H1 (cell line): ENCODE results near the gene MAML3. TPM values are rescaled to one million over a fixed set of nuclear protein-coding genes. Genes with fewer than 3 reads are reported as not detected.

ENCODE experiments used
- NANOG ChIP-seq: IDR thresholded peaks from 2 replicates; pipeline ENCODE4 v1.6.1; 2011; ENCODE audit warnings: low read length, low read depth, mild to moderate bottlenecking, inconsistent platforms; ENCODE audit not compliant: insufficient read depth, poor library complexity, severe bottlenecking
- PHF8 ChIP-seq: fragments of 200-600 bp; sonication (generic); conservative IDR thresholded peaks from 2 replicates; pipeline ENCODE4 v1.7.1; 2012; ENCODE audit warnings: low read depth, mild to moderate bottlenecking, inconsistent platforms, low read length, moderate library complexity
- POLR2A ChIP-seq, 2 experiments: IDR thresholded peaks; 1 replicate in 1 of 2; 2 replicates in 1 of 2; pipeline ENCODE4 v1.6.1; 2011; ENCODE audit warnings: low read depth in 2 of 2, low read length in 2 of 2, mild to moderate bottlenecking in 2 of 2; ENCODE audit errors: control extremely low read depth in 1 of 2
- SIRT6 ChIP-seq: IDR thresholded peaks from one replicate; pipeline ENCODE4 v1.7.1; 2012; ENCODE audit warnings: low read length, inconsistent platforms
- SUZ12 ChIP-seq: fragments of 200-600 bp; sonication (generic); IDR thresholded peaks from 2 replicates; pipeline ENCODE4 v1.6.1; 2012; ENCODE audit warnings: mild to moderate bottlenecking, inconsistent platforms, low read length, moderate library complexity, mixed read lengths
- TAF1 ChIP-seq: IDR thresholded peaks from 2 replicates; pipeline ENCODE4 v1.6.1; 2011; ENCODE audit warnings: mild to moderate bottlenecking, low read depth, low read length
- TAF7 ChIP-seq: optimal IDR thresholded peaks from 2 replicates; pipeline ENCODE3; 2011; ENCODE audit warnings: low read depth, mild to moderate bottlenecking, inconsistent platforms, low read length, moderate library complexity, borderline replicate concordance
- TBP ChIP-seq: IDR thresholded peaks from 2 replicates; pipeline ENCODE4 v1.6.1; 2011; ENCODE audit warnings: low read depth, low read length, improper control_type of control experiment
- ZNF274 ChIP-seq: IDR thresholded peaks from 2 replicates; pipeline ENCODE4 v1.7.0; 2012; ENCODE audit warnings: low read length, borderline replicate concordance; ENCODE audit errors: extremely low read depth
- polyA plus RNA-seq, 7 experiments: library from polyadenylated mRNA; depleted of rRNA in 3 of 7; stranded (reverse) in 5 of 7; unstranded in 2 of 7; fragments of >200 nt in 5 of 7; fragments of 200-250 nt in 2 of 7; gene quantifications; 1 replicate in 5 of 7; 2 replicates in 1 of 7; 4 replicates in 1 of 7; pipeline versions ENCODE4 v1.2.1 to v1.2.3, GENCODE V29; 2011 to 2013; ENCODE audit warnings: missing spikeins in 2 of 7, mixed read lengths in 2 of 7
- total RNA-seq: library from RNA; stranded (reverse); fragmentation: NEBNext Ultra II Directional; extraction: Animal tissue kit (Norgen Biotek cat#: 25700); gene quantifications from 2 replicates; pipeline ENCODE4 v1.2.1, GENCODE V29; 2021
- TF ChIP-seq, protein P1 (sequence below): fragments of 300-600 bp; sonication (generic); IDR thresholded peaks from 2 replicates; pipeline ENCODE4 v1.7.1; 2012; ENCODE audit warnings: low read length, moderate library complexity, mild to moderate bottlenecking, inconsistent platforms; ENCODE audit not compliant: insufficient replicate concordance
- TF ChIP-seq, protein P2 (sequence below): IDR thresholded peaks from 2 replicates; pipeline ENCODE4 v1.6.1; 2012; ENCODE audit warnings: low read length, inconsistent platforms

MAML3 gene
- total and polyA plus RNA-seq, 2 of the 8 experiments (the other 6 are each of a cell fraction or from before 2014, with no cell fraction given) = 2.1 to 5.7 TPM

DNA sequence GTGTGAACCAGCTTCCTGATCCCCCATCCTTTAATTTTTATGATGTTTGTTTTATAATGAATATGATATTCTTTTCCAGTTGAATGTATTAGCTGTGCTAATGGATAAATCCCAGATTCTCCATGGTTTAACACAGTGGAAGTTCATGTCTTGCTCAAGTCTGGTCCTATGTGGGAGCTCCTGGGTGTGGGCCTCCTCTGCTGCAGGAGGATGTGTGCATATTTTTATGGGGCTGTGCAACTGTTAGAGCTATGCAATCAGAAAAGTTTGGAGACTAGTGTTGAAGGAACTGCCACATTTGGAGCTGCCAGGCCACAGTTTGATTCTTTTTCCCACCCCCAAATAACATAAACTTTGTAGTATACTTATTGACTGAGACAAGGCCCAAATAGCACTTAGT, 463.6 kb downstream of the MAML3 start (continued):
- TF ChIP-seq, protein P1, sequence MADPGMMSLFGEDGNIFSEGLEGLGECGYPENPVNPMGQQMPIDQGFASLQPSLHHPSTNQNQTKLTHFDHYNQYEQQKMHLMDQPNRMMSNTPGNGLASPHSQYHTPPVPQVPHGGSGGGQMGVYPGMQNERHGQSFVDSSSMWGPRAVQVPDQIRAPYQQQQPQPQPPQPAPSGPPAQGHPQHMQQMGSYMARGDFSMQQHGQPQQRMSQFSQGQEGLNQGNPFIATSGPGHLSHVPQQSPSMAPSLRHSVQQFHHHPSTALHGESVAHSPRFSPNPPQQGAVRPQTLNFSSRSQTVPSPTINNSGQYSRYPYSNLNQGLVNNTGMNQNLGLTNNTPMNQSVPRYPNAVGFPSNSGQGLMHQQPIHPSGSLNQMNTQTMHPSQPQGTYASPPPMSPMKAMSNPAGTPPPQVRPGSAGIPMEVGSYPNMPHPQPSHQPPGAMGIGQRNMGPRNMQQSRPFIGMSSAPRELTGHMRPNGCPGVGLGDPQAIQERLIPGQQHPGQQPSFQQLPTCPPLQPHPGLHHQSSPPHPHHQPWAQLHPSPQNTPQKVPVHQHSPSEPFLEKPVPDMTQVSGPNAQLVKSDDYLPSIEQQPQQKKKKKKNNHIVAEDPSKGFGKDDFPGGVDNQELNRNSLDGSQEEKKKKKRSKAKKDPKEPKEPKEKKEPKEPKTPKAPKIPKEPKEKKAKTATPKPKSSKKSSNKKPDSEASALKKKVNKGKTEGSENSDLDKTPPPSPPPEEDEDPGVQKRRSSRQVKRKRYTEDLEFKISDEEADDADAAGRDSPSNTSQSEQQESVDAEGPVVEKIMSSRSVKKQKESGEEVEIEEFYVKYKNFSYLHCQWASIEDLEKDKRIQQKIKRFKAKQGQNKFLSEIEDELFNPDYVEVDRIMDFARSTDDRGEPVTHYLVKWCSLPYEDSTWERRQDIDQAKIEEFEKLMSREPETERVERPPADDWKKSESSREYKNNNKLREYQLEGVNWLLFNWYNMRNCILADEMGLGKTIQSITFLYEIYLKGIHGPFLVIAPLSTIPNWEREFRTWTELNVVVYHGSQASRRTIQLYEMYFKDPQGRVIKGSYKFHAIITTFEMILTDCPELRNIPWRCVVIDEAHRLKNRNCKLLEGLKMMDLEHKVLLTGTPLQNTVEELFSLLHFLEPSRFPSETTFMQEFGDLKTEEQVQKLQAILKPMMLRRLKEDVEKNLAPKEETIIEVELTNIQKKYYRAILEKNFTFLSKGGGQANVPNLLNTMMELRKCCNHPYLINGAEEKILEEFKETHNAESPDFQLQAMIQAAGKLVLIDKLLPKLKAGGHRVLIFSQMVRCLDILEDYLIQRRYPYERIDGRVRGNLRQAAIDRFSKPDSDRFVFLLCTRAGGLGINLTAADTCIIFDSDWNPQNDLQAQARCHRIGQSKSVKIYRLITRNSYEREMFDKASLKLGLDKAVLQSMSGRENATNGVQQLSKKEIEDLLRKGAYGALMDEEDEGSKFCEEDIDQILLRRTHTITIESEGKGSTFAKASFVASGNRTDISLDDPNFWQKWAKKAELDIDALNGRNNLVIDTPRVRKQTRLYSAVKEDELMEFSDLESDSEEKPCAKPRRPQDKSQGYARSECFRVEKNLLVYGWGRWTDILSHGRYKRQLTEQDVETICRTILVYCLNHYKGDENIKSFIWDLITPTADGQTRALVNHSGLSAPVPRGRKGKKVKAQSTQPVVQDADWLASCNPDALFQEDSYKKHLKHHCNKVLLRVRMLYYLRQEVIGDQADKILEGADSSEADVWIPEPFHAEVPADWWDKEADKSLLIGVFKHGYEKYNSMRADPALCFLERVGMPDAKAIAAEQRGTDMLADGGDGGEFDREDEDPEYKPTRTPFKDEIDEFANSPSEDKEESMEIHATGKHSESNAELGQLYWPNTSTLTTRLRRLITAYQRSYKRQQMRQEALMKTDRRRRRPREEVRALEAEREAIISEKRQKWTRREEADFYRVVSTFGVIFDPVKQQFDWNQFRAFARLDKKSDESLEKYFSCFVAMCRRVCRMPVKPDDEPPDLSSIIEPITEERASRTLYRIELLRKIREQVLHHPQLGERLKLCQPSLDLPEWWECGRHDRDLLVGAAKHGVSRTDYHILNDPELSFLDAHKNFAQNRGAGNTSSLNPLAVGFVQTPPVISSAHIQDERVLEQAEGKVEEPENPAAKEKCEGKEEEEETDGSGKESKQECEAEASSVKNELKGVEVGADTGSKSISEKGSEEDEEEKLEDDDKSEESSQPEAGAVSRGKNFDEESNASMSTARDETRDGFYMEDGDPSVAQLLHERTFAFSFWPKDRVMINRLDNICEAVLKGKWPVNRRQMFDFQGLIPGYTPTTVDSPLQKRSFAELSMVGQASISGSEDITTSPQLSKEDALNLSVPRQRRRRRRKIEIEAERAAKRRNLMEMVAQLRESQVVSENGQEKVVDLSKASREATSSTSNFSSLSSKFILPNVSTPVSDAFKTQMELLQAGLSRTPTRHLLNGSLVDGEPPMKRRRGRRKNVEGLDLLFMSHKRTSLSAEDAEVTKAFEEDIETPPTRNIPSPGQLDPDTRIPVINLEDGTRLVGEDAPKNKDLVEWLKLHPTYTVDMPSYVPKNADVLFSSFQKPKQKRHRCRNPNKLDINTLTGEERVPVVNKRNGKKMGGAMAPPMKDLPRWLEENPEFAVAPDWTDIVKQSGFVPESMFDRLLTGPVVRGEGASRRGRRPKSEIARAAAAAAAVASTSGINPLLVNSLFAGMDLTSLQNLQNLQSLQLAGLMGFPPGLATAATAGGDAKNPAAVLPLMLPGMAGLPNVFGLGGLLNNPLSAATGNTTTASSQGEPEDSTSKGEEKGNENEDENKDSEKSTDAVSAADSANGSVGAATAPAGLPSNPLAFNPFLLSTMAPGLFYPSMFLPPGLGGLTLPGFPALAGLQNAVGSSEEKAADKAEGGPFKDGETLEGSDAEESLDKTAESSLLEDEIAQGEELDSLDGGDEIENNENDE = no peak
- TF ChIP-seq POLR2A (IDR thresholded peaks at IDR 0.05; ENCODE audit: control extremely low read depth in 1 of 2, low read depth in 2 of 2, low read length in 2 of 2) = no peak
- TF ChIP-seq PHF8 = no peak
- no peak for TF ChIP-seq SUZ12
- TF ChIP-seq NANOG = no peak
- TF ChIP-seq TAF7 = no peak
- no peak for TF ChIP-seq SIRT6
- TF ChIP-seq, protein P2, sequence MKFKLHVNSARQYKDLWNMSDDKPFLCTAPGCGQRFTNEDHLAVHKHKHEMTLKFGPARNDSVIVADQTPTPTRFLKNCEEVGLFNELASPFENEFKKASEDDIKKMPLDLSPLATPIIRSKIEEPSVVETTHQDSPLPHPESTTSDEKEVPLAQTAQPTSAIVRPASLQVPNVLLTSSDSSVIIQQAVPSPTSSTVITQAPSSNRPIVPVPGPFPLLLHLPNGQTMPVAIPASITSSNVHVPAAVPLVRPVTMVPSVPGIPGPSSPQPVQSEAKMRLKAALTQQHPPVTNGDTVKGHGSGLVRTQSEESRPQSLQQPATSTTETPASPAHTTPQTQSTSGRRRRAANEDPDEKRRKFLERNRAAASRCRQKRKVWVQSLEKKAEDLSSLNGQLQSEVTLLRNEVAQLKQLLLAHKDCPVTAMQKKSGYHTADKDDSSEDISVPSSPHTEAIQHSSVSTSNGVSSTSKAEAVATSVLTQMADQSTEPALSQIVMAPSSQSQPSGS = no peak
- TF ChIP-seq TBP = no peak
- TF ChIP-seq TAF1 = no peak
- no peak for TF ChIP-seq ZNF274
